IPS-15b (cell line): Measurements from ENCODE around the gene LRRC4.
A peak's percentile ranks its signal among the peaks of the same experiment; 100 is the strongest.

Source experiments
- H3K27me3 ChIP-seq: one replicate; pipeline ENCODE4 v1.6.1; 2013; ENCODE audit warnings: low read length; ENCODE audit not compliant: control insufficient read depth, insufficient read depth
- H3K36me3 ChIP-seq: one replicate; pipeline ENCODE4 v1.6.1; 2013; ENCODE audit warnings: low read length; ENCODE audit not compliant: control insufficient read depth, insufficient read depth
- H3K4me1 ChIP-seq: one replicate; pipeline ENCODE4 v1.6.1; 2013; ENCODE audit warnings: mild to moderate bottlenecking, low read length; ENCODE audit not compliant: control insufficient read depth, insufficient read depth
- H3K4me3 ChIP-seq: one replicate; pipeline ENCODE4 v1.5.1; 2013; ENCODE audit warnings: low read depth, low read length
- H3K9ac ChIP-seq: one replicate; pipeline ENCODE4 v1.6.1; 2013; ENCODE audit warnings: low read depth, mild to moderate bottlenecking, low read length
- H3K9me3 ChIP-seq: one replicate; pipeline ENCODE4 v1.6.1; 2013; ENCODE audit warnings: mild to moderate bottlenecking, low read length; ENCODE audit not compliant: control insufficient read depth, insufficient read depth

LRRC4 gene

DNA sequence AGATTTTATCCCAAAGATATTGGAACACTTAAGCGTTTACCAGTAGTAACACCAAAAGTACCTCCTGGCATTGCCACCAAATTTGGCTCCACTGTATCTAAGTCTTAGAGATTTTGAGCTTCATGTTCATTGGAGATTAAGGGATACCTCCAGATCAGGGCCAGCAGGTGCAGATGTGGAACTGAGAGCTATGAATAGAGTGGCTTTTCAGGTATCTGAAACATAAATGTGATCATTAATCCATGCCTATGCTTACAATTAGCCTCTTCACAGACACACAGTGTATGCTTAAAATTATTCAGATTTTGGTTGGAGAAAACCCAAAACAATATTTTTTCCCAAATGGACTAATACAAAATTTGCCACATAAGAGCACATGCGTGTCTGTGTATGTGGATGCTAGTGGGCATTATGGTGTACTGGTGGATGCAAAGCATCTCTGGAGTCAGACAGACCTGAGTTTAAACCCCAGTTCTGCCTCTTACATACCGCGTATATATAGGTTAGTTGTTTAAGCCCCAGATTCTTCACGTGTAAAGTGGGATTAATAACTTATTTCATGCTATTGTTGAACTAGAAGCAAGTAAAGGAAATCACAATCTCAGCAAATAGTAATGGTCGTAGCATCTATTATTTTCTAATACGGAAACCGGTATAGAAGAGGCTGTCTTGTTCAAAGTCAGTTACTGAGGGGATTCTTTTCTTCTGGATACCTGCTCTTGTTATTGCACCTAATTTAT, 6.8 kb upstream of the LRRC4 start:
- no peak overlapping the region for H3K4me3 ChIP-seq
- peaks cover 7% of the 10 kb centered on the region for H3K27me3 ChIP-seq
- H3K9me3 ChIP-seq: no peaks in the 10 kb centered on the region
- no peak overlapping the region for H3K9ac ChIP-seq
- H3K36me3 ChIP-seq: no peaks in the 10 kb centered on the region
- H3K4me1 ChIP-seq: peaks cover 3% of the 10 kb centered on the region

DNA sequence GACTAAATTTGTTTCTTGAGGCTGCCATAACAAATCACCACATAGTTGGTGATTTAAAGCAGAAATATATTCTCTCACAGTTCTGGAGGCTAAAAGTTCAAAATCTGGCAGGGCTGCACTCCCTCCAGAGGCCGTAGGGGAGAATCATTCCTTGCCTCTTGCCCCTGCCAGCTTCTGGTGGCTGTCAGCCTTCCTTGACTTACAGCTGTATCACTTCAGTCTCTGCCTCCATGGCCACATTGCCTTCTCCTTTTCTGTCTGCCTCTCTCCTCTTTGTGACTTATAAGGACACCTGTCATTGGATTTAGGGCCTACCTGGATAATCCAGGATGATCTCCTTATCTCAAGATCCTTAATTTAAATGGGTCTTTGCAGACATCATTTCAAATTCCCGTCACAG, 5.8 kb upstream of the LRRC4 start:
- no peaks in the 10 kb centered on the region for H3K9me3 ChIP-seq
- no peak overlapping the region for H3K4me3 ChIP-seq
- H3K4me1 ChIP-seq: peaks cover 3% of the 10 kb centered on the region
- no peaks in the 10 kb centered on the region for H3K36me3 ChIP-seq
- no peak overlapping the region for H3K9ac ChIP-seq
- H3K27me3 ChIP-seq: peaks cover 12% of the 10 kb centered on the region

DNA sequence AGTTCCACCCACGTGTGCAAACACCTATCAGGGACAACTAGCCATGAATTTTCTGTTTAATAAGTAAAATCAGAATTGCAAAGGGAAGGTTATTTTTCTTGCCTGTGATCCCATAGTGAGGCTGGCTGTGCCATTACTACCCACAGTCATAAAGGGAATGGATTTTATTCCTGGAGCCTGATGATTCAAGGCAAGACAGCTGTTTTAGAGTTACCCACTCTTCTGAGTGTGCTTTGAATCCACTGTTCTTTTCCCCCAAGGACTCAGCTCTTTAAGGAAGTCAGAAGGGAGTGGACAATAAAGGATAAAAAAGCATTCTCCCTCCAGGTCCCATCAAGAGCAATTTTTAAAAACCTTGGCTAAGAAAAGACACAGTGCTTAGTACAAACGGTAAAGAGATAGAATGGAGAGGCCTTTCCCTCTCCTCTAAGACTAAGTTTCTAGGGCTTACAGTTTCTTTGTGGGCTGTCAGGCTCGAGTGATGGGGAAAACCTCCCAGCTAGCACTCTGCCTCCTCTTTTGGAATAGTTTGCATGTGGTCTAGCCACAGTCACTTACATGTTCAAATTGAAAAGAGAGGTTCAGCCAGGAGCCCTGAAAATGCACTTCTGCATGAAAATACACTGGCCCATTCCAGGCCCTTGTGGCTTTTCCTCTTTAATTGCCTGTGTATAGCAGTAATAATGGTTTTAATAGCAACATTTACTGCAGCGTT, 5.1 kb upstream of the LRRC4 start:
- Histone ChIP-seq H3K9ac (no peak overlapping the region), H3K4me3 (no peak overlapping the region), H3K36me3 (no peaks in the 10 kb centered on the region), H3K4me1 (peaks cover 3% of the 10 kb centered on the region), H3K9me3 (no peaks in the 10 kb centered on the region), H3K27me3 (peaks cover 12% of the 10 kb centered on the region)

DNA sequence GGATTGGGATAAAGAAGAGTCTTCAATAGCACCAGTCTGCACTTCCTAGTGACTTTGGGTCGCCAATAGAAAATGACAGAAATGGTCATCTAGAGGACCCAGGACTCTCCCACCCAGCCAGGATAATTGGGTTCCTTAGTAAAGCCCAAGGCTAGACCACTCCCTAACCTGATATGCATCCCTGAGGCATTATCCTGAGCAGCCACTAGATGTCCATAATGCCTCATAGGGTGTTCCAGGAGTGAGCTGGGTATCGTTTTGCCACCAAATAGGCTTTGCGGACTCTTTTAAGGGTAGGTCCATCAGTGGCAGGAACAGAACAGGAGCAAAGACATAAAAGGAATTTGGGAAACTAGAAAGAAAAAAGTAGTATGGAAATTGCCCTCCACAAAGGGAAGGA, 4.5 kb upstream of the LRRC4 start:
- H3K9me3 ChIP-seq: no peaks in the 10 kb centered on the region
- H3K4me3 ChIP-seq: no peak overlapping the region
- H3K36me3 ChIP-seq: no peaks in the 10 kb centered on the region
- H3K4me1 ChIP-seq: peaks cover under 1% of the 10 kb centered on the region
- peaks cover 12% of the 10 kb centered on the region for H3K27me3 ChIP-seq
- no peak overlapping the region for H3K9ac ChIP-seq

DNA sequence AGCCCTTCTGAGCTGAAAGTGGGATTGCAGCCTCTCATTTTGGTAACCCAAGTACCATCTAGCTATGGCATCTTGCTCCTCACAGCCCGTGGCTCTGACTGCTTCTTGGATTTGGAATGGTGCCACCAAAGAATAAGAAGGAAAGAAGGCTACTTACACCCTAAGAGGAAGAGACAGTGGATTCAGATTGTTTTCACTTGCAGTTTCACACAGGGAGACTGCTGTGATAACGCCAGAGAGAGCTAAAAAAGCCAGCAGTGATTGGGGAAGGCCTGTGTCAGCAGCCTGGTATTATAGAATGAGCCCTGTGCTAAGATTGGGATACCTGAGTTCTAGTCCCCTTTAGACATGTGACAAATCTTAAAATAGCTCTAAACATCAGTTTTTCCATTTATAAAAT, 3.6 kb upstream of the LRRC4 start:
- H3K4me1 ChIP-seq: peaks cover 3% of the 10 kb centered on the region
- no peaks in the 10 kb centered on the region for H3K9me3 ChIP-seq
- H3K9ac ChIP-seq: no peak overlapping the region
- H3K36me3 ChIP-seq: no peaks in the 10 kb centered on the region
- H3K27me3 ChIP-seq: peaks cover 13% of the 10 kb centered on the region
- H3K4me3 ChIP-seq: no peak overlapping the region

DNA sequence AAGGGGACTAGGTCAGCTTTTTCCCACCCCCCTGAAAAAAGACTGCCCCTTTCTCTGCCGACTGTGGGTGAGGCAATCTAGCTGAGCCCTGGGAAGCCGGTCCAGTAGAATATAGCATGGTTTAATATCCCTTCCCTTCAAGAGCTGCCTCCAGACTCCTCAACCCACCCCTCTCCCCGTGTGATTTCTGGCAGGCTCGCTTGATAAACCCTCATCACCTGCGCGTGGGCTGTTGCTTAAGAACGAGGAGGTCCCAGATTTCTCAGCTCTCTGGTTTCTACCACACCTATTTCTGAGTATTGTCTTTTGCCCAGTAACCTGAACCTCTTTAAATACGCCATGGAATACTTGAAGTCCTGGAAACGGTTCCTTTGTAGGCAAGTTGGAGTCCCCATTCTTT, 2.0 kb upstream of the LRRC4 start:
- Histone ChIP-seq H3K9ac (no peak overlapping the region), H3K4me3 (no peak overlapping the region), H3K9me3 (no peaks in the 10 kb centered on the region), H3K36me3 (peaks cover 9% of the 10 kb centered on the region), H3K4me1 (peaks cover 7% of the 10 kb centered on the region), H3K27me3 (peaks cover 22% of the 10 kb centered on the region)

DNA sequence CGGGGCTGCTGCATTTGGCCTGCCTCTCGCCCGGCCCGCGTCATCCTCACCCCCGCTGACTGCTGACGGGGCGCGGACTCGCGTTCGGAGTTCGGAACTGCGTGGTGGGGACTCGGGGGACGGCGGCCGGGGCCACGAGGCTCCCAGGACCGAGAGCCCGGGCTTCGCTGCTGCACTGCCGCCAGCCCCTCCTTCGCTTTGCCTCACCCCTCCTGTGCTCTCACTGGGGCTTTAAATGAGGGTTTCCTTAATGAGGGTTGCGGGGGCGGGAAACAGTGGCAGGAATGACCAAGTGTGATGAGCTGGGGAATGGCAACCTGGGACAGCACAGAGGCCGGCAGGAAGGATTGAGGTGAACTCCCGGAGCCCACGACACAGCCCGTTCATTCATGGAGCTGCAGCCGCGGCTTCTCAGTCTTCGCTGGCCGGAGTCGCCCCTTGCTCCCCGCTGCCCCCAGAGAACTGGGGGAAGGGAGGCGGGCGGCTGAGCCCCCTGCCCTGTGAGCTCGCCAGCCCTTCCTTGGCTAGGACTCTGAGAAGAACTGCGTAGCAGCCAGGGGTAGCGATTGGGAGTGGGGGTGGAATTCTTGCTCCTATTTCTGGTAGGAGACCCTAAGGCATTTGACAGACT, 1.5 kb upstream of the LRRC4 start:
- peaks cover 22% of the 10 kb centered on the region for H3K27me3 ChIP-seq
- H3K9ac ChIP-seq: no peak overlapping the region
- peak overlapping the region; percentile 45 for H3K4me3 ChIP-seq
- H3K36me3 ChIP-seq: peaks cover 9% of the 10 kb centered on the region
- H3K9me3 ChIP-seq: no peaks in the 10 kb centered on the region
- peaks cover 9% of the 10 kb centered on the region for H3K4me1 ChIP-seq

DNA sequence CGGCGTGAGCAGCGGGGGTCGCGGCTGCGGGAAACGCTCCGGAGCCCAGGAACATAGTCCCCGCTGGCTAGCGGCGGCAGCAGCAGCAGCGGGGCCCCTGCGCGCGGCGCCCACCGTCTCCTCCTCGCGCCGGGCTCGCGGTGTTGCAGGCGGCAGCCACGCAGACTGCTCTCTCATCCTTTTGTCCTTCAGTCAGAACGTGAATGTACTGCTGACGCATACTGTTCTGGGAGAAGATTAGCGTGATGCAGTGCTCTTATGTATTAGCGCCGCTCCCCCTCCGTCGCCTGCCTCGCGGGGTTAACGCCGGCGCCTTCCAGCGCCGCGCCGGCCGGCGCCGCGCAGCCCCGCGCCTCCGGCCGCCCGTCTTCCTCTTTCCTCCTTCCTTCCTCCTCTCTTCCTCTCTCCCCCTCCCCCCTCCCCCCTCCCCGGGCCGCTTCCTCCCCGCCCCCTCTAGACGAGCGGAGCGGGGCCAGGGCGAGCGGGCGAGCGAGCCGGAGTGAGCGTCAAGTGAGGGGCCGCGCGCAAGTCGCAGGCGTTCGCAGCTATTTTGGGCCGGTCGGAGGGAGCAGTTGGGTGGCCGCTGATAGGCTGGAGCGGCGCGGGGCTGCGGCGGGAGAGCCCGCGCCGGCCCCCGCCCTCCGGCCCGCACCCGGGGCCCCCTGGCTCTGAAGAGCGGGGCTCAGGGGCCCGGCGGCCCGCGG, 816 bp upstream of the LRRC4 start:
- peak overlapping the region; percentile 58 for H3K4me3 ChIP-seq
- H3K36me3 ChIP-seq: peaks cover 9% of the 10 kb centered on the region
- H3K9me3 ChIP-seq: no peaks in the 10 kb centered on the region
- H3K9ac ChIP-seq: no peak overlapping the region
- peaks cover 22% of the 10 kb centered on the region for H3K27me3 ChIP-seq
- peaks cover 9% of the 10 kb centered on the region for H3K4me1 ChIP-seq

DNA sequence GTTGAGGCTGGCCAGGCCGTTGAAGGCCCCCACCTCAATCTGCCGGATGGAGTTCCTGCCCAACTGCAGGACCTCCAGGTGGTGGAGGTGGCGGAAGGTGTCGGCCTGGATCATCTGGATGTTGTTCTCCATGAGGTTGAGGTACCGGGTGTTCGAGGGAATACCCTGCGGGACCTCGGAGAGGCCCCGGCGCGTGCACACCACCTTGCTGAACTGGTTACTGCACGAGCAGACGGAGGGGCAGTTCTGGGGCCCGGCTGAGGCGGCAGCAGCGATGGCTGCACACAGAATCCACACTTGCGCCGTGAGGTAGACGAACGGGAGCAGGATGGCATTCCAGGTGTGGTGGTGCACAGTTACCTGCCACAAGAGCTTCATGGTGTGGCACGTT, 979 bp downstream of the LRRC4 start:
- peaks cover 9% of the 10 kb centered on the region for H3K4me1 ChIP-seq
- no peak overlapping the region for H3K9ac ChIP-seq
- peaks cover 22% of the 10 kb centered on the region for H3K27me3 ChIP-seq
- H3K4me3 ChIP-seq: peak overlapping the region; percentile 64
- no peaks in the 10 kb centered on the region for H3K9me3 ChIP-seq
- H3K36me3 ChIP-seq: peaks cover 9% of the 10 kb centered on the region

DNA sequence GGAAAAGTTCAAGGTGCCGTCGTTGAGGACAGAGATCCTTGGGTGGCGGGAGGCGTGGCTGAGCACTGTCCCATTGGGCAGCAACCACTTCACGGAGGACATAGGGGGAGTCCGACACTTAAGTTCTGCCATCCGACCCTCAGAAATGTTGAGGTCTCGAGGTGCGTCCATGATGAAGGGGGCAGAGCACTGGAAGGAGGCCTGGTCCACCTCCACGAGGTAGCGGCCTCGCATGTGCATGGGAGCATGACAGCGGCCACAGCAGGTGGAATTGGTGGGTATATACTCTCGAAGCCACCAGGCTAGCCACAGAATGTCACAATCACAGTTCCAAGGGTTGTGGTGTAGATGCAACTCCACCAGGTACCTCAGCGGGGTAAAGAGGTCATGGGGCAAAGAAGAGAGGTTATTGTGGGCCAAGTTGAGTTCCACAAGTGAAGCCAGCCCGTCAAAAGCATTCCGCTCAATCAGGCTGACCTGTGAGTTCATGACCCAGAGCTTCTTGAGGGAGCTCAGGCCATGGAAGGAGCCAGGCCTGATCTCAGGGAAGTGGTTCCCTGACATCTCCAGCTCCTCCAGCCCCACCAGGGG, 1.7 kb downstream of the LRRC4 start:
- peaks cover 22% of the 10 kb centered on the region for H3K27me3 ChIP-seq
- peaks cover 9% of the 10 kb centered on the region for H3K36me3 ChIP-seq
- H3K9me3 ChIP-seq: no peaks in the 10 kb centered on the region
- H3K4me3 ChIP-seq: peak overlapping the region; percentile 64
- no peak overlapping the region for H3K9ac ChIP-seq
- peaks cover 9% of the 10 kb centered on the region for H3K4me1 ChIP-seq

DNA sequence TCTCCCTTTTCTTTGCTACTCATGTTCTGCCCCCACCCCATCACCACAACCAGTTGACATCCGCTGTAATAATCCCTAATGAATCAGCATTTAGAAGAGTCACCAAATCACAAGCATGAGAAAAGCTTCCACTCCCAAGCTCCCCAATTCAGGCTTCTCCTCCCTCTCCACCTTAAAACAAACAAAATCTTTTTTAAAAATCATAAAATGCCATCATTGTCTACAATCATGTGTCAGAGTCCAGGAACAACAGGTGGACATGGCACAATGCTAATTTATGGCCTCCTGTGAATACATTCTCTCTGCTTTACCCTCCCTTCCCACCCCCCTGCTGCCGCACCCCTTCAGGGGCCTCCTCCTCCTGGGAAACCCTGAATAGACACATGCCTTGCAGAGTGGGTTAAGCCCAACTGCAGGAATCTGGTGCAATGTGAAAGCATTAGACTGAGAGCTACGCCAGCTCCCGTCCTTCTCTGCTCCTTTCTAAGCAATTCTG, 3.7 kb downstream of the LRRC4 start:
- H3K36me3 ChIP-seq: peaks cover 9% of the 10 kb centered on the region

More for the DNA sequence above, 3.7 kb downstream of the LRRC4 start:
- Histone ChIP-seq H3K9ac (no peak overlapping the region), H3K9me3 (no peaks in the 10 kb centered on the region), H3K27me3 (peaks cover 10% of the 10 kb centered on the region), H3K4me1 (peaks cover 9% of the 10 kb centered on the region), H3K4me3 (no peak overlapping the region)
